Peyer's patch (tissue), 4 donors: Measurements from ENCODE around the gene BRF1.

Experiments
- CTCF ChIP-seq, 6 experiments: fragments of 450-650 bp in 4 of 6; fragments of 200-600 bp in 2 of 6; sonication (generic) in 1 of 6; IDR thresholded peaks; one replicate each; pipeline ENCODE4 v1.5.1; 2017 to 2019; ENCODE audit warnings: antibody characterized with exemption in 6 of 6, mild to moderate bottlenecking in 3 of 6, moderate library complexity in 1 of 6
- POLR2A ChIP-seq, 2 donors: fragments of 450-650 bp; IDR thresholded peaks; one replicate each; pipeline ENCODE4 v1.5.1; 2017; ENCODE audit warnings: antibody characterized with exemption in 2 of 2, mild to moderate bottlenecking in 2 of 2, moderate library complexity in 2 of 2

DNA sequence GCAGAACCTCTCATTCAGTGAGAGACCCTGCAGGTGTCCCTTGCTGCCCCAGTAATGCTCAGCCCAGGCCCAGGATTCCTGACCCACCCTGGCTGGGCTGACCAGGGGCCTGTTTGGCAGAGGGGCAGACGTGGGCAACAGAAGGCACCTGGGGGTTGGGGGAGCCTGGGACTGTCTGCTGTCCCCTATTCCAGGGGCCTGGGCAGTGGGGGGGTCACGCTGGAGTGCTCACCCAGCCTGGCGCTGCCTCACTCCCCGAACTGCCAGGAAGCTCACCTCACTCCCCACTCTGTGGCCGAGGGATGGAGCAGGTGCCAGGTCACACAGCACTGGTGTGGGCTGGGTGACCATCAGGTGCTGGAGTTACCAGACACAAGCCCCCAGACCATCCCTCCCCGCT is 97.1 kb downstream of the BRF1 start:
- TF ChIP-seq CTCF (IDR thresholded peaks at IDR 0.05): no peak
- no peak for TF ChIP-seq POLR2A (IDR thresholded peaks at IDR 0.05)
